ENCODE results near the gene ITGA1.

ITGA1 gene

DNA sequence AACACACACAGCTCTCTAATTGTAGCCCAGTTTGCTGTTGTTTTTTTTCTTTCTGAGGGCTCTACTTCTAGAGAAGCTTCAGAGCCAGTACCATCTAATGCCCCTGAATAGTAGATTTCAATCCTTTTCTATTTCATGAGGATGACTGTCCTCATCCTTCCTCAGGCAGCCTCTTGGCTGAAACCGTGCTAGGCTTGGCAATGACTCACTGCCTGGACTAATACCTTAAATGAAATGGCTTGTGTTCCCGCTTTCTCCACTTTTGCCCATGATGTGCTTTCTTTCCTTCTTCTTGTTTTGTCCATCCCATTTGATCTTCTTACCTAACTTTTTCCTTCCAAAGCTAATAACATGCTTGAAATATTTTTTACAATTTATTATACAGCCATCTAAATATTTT lies 80.1 kb downstream of the ITGA1 start:
- TF ChIP-seq, protein P1, sequence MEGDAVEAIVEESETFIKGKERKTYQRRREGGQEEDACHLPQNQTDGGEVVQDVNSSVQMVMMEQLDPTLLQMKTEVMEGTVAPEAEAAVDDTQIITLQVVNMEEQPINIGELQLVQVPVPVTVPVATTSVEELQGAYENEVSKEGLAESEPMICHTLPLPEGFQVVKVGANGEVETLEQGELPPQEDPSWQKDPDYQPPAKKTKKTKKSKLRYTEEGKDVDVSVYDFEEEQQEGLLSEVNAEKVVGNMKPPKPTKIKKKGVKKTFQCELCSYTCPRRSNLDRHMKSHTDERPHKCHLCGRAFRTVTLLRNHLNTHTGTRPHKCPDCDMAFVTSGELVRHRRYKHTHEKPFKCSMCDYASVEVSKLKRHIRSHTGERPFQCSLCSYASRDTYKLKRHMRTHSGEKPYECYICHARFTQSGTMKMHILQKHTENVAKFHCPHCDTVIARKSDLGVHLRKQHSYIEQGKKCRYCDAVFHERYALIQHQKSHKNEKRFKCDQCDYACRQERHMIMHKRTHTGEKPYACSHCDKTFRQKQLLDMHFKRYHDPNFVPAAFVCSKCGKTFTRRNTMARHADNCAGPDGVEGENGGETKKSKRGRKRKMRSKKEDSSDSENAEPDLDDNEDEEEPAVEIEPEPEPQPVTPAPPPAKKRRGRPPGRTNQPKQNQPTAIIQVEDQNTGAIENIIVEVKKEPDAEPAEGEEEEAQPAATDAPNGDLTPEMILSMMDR (conservative IDR thresholded peaks at IDR 0.05; ENCODE audit: low read depth) = no peak
- CTCF ChIA-PET = interaction anchor here (0.7 kb wide), 2 partner anchors 163 to 979 kb away, joined by 3 to 6 read pairs; no protein-coding TSS in a partner anchor
- no peak overlapping the region for H3K27ac ChIP-seq
- DNase-seq (ENCODE audit: low spot score) = no peak
- POLR2A ChIA-PET (ENCODE audit: low non-redundant PET) = no interaction called here

DNA sequence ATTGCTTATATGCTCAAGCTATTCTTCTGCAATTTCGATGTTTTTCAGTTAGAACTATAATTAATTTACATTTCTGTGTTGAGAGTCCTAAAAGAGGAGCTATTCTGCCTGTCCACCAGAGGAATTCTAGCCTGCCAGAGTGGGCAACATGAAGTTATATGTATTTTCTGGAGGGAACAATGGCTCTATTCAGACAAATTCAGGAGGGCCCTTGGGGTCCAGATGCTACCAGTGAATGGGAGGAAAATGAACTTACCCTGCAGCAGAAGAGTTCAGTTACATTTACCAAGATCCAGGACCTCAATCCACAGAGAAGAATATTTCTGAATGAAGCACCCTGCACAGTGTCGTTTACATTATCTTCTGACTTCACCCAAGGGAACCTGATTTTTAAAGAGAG lies 80.7 kb downstream of the ITGA1 start:
- no peak overlapping the region for H3K27ac ChIP-seq
- CTCF ChIA-PET = interaction anchor here (0.7 kb wide), 1 partner anchor 979 kb away, joined by 3 read pairs; no protein-coding TSS in a partner anchor
- DNase-seq (ENCODE audit: low spot score) = no peak
- POLR2A ChIA-PET (ENCODE audit: low non-redundant PET) = no interaction called here
- TF ChIP-seq, protein P1 (conservative IDR thresholded peaks at IDR 0.05; ENCODE audit: low read depth) = no peak

DNA sequence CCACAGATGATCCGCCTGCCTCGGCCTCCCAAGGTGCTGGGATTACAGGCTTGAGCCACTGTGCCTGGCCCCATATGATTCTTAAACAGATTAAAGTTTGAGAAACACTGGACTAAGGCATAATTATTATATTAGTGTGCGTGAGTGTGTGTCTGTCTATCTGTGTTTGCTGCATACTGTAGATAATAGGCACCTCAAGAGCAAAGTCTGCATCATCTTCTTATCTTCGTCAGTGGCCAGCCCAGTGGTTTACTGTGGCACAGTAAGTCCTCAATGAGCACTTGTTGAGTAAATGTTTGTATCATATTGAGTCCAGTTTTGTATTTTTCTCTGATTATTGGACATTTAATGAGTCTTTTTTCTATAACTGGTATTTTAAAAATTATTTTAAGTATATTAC lies 81.7 kb downstream of the ITGA1 start:
- DNase-seq (ENCODE audit: low spot score) = no peak
- no peak overlapping the region for H3K27ac ChIP-seq
- ChIA-PET POLR2A (ENCODE audit: low non-redundant PET) (no interaction called here), CTCF (no interaction called here)
- TF ChIP-seq, protein P1 (conservative IDR thresholded peaks at IDR 0.05; ENCODE audit: low read depth) = no peak

DNA sequence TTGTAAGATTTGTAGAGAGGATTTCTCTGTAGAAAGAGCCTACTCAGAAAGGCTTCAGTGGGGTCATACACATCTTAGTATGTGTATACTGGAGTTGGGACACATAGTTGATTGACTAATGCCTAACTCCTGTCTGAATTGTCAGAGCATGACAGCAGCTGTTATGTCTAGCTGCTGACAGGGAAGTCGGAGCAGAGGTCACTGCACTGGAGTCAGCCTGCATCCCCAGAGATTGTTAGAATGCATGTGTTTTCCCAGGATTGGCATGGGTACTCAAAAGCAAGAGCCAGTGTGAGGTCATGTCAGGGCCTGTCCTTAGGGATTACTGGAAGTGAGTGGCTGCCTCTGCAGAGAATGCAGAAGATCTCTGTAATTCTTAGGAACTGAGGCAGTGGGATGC lies 82.7 kb downstream of the ITGA1 start:
- CTCF ChIA-PET = no interaction called here
- TF ChIP-seq, protein P1 (conservative IDR thresholded peaks at IDR 0.05; ENCODE audit: low read depth) = no peak
- peak; percentile 23 for DNase-seq (ENCODE audit: low spot score)
- H3K27ac ChIP-seq = no peak overlapping the region
- POLR2A ChIA-PET (ENCODE audit: low non-redundant PET) = no interaction called here

DNA sequence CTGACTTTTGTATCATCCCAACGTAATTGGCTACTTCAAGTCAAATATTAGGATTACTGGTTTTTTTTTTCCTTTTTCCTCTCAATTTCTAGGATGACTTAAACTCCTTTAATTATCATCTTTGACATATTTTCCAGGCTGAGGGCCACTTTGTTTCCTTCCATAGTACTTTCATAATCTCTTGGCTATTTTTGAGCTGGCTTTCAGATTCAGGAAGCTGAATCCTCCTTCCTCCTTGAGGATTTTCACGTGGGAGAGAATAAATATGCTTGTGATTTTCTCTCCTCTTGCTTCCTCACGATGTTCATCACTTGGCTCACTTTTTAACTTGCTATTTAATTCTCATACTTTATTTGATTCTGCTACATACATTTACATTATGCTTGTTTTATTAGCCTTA lies 88.1 kb downstream of the ITGA1 start:
- ChIA-PET POLR2A (ENCODE audit: low non-redundant PET) (no interaction called here), CTCF (interaction anchor here (0.6 kb wide), 2 partner anchors 152 to 610 kb away, joined by 3 read pairs; no protein-coding TSS in a partner anchor)
- TF ChIP-seq, protein P1 (conservative IDR thresholded peaks at IDR 0.05; ENCODE audit: low read depth) = no peak
- H3K27ac ChIP-seq = no peak overlapping the region
- no peak for DNase-seq (ENCODE audit: low spot score)

DNA sequence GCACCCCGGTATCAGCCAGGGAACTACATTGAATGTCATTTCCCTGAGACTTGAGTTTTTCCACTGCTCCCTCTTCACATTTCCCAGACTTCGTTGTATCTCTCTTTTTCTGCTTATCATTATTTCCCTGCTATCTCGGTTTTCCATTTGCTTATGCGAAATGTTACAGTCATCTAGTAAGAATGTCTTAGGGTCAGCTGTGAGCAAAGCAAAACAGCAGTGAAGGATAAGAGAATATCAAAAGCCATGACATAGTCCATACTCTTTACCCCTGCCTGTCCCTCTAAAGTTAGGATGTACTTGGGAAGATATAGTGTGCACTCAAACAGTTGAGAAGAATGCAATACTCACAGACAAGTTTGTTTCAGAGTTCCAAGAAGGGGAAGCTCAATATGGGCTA lies 88.7 kb downstream of the ITGA1 start:
- CTCF ChIA-PET = interaction anchor here (0.6 kb wide), 1 partner anchor 152 kb away, joined by 3 read pairs; no protein-coding TSS in a partner anchor
- TF ChIP-seq, protein P1 (conservative IDR thresholded peaks at IDR 0.05; ENCODE audit: low read depth) = no peak
- POLR2A ChIA-PET (ENCODE audit: low non-redundant PET) = no interaction called here
- no peak overlapping the region for H3K27ac ChIP-seq
- no peak for DNase-seq (ENCODE audit: low spot score)
